ENCODE data around the gene TMEM8B.

The TMEM8B gene

DNA sequence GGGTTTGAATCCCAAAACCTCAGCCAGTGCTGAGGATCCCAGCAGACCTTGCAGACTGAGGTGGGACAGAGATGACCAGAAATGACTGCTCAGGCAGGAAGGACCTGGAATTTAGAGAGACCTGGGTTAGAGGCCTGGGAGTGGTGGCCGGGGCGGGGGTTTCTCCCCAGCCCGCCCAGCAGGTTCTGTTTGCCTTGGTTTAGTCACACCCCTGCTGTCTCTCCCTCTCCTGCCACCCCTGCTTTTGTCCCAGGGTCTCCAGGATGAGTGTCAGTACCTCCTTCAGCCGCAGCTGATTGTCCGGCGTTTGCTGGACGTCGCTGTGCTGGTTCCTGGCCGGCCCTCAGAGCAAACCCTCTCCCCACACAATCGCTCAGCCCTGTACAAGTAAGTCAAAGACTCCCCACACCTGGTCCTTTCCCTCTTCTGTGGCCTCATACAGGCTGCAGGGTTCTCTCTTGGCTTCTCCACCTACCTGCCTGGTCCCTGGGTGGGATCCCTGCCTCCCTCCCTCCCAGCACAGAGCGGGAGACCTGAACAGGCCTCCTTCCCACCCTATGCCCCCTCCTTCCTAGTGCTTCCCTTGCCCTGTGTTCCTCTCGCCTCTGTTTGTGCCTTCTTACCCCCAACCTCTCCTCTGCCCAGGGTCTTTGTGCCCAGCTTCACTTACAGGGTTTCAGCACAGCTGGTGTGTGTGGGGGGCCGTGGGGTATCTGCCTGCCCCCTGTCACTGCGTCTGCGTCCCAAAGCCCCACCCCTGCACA lies 12.0 kb downstream of the TMEM8B start:
- DNase-seq, result no peak

DNA sequence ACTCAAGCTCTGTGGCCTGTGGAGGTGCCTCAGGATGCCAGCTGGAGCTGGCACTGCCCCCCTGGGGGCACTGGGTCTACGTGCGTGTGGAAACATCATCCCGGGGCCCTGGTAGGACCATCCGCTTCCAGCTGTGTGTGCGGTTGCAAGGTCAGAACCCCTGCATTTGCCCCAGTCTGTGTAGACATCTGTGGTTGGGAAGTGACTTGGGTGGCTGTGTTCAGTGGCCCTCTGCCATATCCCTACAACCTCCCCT lies 12.5 kb downstream of the TMEM8B start:
- DNase-seq, result no peak

DNA sequence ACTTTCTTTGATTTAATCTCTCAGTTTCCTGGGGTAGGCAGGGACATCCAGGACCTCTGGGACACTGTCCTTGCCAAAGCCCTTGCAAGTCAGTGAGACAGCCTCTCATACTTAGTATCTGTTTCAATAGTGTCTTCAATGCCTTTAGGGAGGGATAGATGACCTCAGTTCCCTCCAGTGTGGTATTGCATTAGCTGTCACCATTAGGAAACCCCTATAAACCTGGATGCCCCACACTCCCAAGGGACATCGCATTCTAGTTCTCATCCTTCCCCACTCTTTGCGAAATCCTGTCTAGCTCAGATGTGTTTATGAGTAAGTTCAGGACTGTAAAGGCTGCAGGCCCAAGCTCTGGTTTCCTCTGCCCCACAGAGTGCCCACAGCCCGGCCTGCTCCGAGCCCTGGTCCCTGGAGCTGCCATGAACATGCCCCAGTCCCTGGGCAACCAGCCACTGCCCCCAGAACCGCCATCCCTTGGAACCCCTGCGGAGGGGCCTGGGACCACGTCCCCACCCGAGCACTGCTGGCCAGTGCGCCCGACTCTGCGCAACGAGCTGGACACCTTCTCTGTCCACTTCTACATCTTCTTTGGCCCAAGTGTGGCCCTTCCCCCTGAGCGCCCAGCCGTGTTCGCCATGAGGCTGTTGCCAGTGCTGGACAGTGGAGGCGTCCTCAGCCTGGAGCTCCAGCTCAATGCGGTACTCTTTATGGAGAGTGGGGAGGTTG lies 13.2 kb downstream of the TMEM8B start:
- no peak for DNase-seq

DNA sequence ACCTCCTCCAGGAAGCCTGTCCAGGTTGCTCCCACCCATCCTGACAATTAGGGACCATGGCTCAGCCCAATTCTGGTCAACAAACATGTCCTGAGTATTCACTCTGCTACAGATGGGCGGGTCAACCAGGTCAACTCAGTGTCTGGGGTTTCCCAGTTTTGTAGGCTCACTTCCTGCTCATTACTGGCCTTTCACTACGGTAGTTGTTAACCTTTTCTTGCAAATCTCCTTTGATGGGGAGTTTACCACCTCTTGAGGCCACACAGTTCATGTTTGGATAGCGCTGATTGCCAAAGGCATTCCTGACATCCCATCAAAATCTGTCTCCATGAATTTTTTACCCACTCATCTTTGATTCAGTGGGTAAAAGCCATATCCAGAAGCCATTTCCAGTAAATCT lies 13.8 kb downstream of the TMEM8B start:
- DNase-seq, result no peak

- no peak for DNase-seq
These were observed 15.7 kb downstream of the TMEM8B start for GRCh38 chr9:35844628-35845270.

GRCh38 chr9:35845824-35846771 lies 17.1 kb downstream of the TMEM8B start:
- DNase-seq, result no peak

DNA sequence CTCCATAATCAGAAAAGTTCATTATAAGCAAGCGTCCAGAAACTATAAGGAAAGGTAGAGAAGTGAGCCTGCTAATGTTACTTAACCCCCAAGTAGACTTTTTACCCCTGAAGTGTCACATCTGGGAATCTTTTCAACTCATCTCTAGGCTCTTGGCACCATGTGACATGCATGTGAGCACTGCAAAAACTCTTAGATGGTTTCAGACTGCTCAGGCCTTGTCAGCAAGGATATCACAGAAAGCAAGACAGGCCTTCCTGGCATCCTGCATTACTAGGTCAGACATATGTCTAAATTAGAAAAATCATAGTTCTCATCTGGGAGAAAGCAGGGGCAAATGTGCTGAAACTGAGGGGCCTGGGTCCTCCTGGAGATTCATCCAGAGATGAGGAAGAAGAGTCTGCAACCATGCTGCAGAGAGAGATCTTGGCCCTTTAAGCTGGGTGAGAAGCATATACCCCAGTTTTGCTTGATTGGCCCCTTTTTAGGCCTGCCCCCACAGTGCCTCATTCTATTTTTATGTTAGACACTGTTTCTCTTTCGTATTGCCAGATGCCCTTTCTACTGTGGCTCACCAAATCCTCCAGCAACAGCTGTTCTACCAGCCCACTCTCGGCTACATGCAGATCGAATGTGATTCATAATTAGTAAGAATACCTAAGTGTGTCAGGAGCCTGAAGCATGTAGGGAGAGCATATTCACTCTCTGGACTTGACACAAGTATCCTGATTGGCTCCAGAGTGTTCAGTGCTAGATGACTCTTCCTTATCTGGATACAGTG lies 19.0 kb downstream of the TMEM8B start:
- DNase-seq, result peak; percentile 63

GRCh38 chr9:35852267-35852815 lies 23.3 kb downstream of the TMEM8B start:
- no peak for DNase-seq

DNA sequence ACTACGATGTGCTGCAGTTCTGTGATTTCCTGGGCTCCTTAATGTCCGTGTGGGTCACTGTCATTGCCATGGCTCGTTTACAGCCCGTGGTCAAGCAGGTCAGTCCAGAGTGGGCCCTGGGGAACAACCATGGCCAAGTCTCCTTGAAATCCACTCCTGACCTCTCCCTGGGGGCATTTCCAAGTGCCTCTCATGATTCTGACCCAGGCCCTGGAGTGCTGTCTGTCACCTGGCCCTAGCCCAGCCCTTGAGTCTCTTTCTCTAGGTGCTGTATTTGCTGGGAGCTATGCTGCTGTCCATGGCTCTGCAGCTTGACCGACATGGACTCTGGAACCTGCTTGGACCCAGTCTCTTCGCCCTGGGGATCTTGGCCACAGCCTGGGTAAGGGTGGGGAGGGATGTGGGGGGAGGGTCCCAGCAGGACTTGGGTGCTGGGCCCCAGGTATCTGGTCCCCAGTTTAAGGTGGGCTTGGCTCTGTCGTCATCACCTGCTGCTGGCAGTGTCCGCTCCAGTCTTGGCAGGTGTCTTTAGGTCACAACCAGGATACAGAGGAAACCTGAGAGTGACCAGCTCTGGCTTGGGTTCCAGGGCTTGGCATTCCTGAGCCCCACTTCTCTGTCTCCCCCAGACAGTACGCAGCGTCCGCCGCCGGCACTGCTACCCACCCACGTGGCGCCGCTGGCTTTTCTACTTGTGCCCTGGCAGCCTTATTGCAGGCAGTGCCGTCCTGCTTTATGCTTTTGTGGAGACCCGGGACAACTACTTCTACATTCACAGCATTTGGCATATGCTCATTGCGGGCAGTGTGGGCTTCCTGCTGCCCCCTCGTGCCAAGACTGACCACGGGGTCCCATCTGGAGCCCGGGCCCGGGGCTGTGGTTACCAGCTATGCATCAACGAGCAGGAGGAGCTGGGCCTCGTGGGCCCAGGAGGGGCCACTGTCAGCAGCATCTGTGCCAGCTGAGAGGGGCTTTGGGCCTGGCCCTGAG lies 24.1 kb downstream of the TMEM8B start:
- no peak for DNase-seq

GRCh38 chr9:35854091-35854762 lies 25.2 kb downstream of the TMEM8B start:
- DNase-seq, result peak; percentile 5

- peak; percentile 1 for DNase-seq
These were observed 27.2 kb downstream of the TMEM8B start for GRCh38 chr9:35856206-35856605.

- peak; percentile 15 for DNase-seq
These were observed 27.9 kb downstream of the TMEM8B start for GRCh38 chr9:35856882-35857281.

- peak; percentile 7 for DNase-seq
These were observed 29.4 kb downstream of the TMEM8B start for GRCh38 chr9:35858458-35858857.

DNA sequence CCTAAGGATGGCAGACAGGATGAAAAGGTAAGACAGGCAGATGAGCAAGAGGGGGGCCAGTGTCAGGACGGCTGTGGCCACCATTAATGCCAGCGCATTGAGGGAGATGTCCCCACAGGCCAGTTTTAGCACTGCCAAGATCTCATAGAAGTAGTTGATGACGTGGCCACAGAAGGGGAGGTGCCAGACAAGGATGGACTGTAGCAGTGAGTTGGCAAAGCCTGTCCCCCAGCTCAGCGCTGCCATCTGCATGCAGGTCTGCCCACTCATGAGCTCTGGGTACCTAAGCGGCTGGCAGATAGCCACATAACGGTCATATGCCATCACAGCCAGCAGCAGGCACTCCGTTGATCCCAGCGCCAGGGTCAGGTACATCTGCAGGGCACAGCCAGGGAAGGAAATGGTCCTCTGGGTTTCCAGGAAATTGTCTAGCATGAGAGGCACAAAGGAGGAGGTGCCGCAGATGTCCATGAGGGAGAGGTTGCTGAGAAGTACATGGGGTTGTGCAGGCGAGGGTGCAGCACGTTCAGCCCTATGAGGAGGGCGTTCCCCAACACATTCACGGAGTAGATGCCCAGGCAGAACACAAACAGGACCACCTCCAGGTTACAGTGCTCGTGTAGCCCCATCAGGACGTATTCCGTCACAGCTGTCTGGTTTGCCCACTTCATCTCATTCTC lies 30.4 kb downstream of the TMEM8B start:
- peak; percentile 25 for DNase-seq

GRCh38 chr9:35859990-35860339 lies 30.9 kb downstream of the TMEM8B start:
- peak; percentile 1 for DNase-seq

DNA sequence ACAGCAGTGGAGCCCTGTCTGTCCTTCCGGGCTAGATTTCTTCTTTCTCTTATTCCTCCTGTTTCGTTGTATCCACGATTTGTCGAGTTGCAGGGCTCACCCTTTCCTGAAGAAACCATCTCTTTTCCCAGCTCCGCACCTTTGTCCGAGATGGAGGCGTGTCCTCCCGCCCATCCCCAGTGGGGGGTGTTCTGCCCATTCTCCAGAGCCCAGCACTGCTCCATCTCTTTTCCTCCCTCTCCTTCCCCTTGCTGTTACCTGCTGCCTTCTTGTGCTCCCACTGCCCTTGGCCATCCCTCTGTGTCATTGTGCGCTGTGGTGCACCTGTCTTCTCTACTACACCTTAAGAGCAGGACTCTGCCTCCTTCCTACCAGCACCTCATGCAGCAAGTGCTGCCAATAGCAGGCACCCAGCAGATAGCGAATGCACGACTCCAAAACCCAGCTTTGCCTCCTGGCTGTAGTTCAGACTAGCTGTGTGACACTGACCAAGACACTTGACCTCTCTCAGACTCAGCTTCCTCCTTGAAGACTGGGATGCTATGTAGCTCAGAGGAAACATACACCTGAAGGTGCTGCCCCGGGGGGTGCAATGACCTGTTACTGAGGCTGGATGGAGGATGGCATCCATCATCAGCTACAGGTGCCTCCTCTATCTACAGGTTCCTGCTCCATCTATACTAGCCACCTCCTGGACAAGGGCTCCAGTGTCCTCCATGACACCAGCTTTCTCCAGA lies 32.3 kb downstream of the TMEM8B start:
- DNase-seq, result peak; percentile 12

- no peak for DNase-seq
These were observed 33.3 kb downstream of the TMEM8B start for GRCh38 chr9:35862328-35862727.

DNA sequence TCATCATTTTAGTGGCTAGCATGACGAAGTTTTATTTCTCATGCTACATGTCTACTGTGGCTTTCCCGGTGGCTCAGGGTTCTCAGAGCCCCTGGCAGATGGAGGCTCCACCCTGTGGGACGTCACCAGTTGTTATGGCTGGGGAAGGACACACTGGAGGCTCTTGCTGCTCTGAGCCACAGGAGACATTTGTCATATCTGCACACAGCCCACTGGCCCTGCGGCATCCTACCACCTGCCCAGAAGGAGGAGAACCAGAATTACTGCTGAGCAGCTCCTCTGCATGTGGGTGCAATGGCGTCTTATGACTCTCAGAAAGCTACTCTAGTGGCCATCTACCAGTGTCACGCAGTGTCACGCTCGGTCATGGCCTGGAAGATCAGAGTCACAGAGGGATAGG lies 34.6 kb downstream of the TMEM8B start:
- DNase-seq, result peak; percentile 14
